ENCODE data around the gene OSBPL3.

OSBPL3 gene

DNA sequence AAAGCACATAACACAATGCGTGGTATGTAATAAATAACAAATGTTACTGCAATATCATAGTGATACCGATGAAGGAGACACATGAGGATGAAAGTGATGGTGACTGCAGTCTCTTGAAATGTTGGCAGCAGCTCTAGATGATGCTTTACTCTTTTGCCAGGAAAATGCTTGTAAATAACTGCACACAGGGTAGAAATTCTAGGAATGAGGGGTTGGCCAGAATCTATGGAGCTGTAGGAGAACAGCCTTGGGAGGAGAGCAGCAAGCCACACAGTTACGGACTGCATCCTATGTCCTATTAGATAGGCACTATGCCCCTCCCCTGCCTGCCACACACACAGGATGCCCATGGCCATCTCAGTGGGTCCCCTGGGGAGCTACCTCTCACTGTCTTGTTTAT is 125.1 kb downstream of the OSBPL3 start:
- no peak for DNase-seq

DNA sequence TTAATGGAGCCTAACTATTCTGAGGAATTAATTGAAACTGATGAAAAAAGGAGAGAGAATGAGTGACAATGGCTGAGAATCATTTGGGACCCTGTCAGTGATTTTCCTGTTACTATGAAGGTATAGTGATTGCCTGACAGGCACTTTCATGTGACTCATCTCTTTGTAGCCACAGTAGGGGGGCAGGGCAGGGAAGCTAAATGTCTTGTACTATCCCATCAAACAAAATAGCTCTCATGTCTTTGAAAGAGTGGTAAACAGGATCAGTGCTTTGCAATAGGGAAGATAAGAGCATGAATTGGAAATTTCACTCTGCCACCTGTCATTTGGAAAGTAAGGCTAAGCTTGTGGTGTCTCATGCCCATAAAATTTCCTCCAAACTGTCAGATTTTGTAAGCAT is 128.2 kb downstream of the OSBPL3 start:
- peak; percentile 47 for DNase-seq

DNA sequence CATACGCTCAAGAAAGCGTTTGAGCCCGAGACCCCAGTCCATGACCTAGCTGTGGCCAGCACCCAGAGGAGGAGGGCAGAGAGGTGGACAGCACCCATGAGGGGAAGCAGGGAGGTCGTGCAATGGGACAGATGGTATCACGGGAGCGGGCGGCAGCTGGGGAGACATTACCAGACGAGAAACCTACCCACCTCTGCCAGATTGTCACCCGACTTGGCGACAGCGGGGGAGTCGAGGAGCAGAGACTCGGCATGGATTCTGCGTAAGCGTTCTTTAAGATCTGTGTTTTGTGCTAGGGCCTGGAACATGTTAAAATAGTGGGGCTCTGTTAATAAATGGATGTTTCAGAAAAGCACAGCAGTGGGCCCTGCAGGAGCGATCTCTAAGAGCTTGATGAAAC is 131.1 kb downstream of the OSBPL3 start:
- no peak for DNase-seq

DNA sequence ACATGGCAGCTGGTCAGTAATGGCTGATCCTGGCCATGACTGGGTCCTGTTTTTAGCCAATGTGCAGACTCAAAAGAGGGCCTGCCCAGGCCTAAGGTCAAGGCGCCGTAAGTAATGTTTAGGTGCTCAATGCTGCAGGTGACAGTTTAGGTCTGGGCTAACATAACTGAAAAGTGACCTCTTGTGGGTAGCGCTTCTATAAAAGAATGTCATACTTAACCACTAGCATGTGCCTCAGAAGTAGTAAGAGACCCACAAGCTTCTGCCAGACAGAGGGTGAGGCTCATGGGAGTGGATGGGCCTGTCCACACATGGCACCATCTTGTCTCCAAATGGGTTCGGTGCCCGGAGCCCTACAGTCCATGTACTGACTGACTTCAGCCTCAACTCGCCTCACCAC is 132.2 kb downstream of the OSBPL3 start:
- DNase-seq: no peak

DNA sequence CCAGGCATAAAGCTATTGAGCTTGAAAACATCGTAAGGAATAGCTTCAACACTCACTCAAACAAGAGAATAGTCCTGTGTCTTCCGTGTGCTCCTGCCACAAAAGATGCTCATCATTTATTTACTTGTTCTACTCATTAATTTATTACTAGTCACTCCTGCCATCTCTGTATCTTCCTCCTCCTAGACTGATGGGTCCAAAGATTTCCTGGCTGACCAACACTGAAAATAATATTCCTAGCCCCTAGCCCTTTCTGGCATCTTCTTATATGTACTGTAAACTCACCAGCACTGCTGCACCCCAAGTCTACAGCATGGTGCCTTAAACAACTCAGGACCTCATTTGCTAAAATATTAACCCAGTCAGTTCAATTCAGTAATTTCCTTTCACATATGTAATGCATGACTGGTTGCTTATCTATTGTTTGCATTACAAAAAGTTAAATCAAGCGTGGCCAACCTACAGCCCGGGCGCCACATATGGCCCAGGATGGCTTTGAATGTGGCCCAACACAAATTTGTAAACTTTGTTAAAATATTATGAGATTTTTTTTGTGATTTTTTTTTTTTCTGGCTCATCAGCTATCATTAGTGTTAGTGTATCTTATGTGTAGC is 136.1 kb downstream of the OSBPL3 start:
- no peak for DNase-seq

DNA sequence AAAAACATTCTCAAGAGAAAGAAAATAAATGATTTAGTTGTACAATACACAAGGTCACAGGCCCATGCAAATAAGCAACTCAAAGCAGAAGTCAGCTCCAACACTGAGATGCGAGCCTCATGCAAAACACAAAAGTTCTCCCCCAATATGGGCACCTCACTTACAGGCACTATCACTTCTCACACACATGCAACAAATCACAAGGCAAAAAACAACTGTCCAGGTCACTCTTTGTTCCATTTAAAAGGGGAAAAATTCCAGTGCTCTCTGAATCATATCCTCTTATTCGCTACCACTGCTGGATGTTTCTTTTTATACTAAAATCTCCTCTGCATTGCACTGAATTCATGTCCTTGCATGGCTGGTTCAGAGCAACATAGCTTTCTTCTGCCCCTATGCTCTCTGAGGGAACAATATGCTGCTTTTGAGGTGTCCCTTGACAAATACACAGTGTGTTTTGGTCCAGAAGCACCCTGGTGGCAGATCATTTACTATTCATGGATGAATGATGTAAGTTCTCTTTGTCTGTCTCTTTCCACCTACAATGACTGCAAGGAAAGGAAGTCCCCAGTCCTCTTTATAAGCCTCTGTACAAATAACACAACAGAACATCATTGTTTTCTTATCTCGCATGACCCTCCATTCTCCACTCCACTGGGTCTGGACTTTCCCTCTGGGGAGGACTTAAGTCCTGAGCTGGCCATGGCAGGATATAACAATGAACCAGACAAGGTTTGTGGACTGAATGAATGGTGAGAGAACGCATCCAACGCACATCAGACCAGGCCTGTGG is 137.3 kb downstream of the OSBPL3 start:
- DNase-seq: no peak

DNA sequence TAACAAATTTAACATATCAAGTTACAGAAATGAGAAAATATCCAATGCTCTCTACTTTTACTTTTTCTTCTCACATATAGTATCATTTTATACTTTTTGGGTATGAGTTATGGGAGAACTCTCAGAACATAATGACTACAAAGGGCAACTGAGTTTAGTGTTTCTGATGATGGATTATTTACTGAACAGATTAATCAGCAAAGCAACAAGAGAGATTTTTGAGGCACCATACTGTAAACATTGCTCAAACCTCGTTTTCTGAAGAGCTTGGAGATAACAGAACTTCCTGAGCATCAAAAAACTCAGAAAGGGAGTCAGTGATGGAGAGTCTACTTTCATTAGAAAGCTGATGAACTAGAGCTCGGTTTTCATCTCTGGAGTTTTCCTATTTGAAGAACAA is 137.9 kb downstream of the OSBPL3 start:
- no peak for DNase-seq

DNA sequence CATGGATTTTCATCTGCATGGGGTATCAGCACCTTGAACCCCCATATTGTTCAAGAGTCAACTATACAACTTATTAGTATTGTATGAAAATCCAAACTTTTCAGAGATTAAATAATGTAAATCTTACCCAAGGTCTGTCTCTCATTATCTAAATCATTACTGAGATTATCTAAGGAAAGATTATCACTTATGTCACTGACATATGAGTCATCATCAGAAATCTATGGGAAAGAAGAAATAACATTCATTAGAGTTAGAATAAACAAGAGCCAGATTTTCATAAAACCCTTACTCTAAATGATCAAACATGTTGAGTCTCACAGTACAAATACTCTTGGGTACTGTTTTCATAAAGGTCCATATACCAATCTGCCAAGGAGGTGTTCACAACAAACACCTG is 139.4 kb downstream of the OSBPL3 start:
- DNase-seq: no peak

DNA sequence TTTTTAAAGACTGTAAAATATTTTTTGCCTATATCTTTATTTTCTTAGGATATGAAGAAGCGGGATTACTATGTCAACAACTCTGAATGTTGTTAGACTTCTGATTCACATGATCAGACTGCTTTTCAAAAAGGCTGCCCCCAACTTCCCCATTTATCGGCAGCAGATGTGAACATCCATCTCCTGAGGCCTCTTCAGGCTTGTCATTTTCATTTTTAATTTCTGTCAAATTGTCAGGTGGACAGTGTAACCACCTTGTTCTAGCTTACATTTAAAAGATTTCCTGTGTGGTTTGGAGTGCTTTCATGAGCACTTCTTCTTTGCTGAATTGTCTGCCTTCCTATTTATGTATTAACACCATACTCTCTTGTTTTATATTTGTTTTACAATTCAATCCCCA is 143.9 kb downstream of the OSBPL3 start:
- DNase-seq: no peak

DNA sequence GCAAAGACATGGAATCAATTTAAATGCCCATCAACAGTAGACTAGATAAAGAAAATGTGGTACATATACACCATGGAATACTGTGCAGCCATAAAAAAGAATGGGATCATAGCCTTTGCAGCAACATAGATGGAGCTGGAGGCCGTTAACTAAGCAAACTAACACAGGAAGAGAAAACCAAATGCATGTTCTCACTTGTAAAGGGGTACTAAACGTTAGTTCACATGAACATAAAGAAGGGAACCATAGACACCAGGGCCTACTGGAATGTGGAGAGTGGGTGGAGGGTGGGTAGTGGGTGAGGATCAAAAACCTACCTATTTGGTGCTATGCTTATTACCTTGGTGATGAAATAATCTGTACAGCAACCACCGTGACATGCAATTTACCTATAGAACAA is 144.3 kb downstream of the OSBPL3 start:
- no peak for DNase-seq

DNA sequence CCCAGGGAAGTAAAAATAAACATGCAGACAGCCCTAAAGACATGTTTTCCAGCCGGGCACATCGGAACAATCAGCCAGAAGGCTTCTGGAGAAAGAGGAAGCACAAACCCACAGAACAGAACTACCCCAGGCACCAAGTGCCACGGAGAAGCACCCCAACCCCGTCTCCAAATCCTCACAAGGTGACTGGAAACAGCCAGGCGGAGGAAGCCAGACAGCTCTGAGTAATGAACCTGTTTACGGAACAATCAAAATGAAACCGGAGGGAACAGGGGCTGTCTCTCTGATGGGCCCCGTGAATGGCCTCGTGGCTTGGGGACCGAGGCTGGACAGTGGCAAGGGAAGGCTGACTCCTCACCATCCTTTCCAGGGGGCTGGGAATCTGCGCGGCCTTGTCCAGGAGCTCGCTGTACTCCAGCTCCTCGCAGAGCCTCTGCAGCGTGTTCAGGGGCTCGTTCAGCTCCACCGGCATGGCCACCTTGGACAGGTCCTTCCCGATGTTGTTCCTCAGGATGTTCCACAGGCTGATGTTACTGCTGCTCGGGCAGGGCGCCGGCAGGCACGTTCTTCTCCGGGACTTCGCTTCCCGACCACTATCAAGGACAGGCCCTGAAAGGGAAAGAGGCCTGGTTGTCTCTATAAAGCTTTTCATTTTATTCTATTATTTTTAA is 145.7 kb downstream of the OSBPL3 start:
- DNase-seq: no peak

DNA sequence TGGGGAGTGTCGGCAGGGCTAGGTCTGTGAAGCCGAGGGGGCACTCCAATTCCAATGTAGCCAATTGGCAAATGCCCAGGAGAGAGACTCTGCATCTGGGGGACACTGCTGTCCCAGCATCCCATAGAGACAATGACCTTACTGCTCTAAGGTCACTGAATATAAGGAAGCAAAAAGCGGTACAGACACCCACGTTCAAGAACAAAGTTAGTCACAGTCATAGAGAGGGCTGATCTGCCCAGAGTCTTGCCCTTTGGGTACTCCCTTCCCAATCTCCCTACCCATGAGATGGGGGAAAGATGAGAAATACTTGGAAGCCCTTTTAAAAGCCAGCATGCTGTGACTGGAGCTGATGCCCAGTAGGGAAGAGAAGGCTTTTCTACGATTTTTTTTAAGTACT is 146.4 kb downstream of the OSBPL3 start:
- no peak for DNase-seq

DNA sequence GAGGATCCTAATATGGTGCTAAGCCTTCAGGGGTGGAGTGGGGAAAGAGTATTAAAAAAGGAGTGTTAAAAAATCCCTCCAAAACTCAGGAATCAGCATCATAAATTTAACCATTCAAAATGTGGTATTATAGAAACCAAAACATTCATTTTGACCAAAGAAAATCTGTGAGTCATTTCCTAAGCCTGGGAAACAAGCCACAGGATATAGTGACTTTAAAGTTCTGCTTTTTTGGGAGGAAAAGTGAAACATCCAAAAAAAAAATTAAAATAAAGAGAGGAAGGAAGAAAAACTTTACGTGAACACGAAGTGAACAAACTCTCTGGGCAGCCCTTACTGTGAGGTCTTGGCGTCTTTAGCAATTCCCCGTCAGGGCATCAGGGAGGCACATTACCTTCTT is 148.7 kb downstream of the OSBPL3 start:
- DNase-seq: peak; percentile 18

DNA sequence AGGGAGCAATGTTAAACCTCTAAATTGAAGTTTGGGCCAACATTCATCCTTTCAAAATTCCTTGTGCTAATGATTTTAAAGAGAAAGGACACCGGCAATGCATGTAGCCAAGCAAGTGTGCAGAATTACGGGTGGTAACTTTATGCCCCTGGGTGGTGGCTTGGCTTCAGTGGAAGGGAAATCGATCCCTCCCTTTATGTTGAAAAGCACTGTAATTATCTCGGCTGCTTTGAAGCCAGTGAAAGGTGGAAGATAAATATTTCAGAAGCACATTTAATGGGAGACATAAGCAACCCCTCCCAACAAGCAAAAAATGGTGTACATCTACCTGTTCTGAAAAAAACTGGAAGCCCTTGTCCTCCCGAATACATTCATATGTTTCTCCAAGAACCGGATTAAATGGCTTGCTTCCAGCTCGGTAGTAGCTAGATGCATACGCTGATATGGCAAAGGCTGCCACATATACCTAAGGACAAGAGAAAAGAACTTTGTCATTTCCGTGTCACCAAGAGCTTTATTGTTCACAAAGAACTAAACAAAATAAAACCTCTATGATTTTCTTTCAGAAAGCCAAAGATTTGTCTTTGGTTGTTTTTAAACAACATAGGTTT is 149.4 kb downstream of the OSBPL3 start:
- no peak for DNase-seq

DNA sequence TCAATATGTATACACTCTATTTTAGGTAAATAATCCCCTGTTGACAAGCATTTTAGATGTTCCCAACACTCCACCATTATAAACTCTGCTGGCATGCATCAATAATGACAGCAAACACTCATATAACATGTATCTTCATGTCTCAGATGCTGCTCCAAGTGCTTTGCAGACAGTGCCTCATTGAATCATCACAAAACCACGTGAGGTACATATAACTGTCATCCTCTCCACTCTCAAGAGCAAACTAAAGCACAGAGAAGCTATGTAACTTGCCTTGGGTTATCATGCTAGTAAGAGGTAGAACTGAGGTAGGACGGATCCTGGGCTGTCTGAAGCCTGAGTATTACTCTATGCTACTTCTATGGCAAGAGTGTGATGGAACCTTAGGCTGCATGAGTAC is 150.2 kb downstream of the OSBPL3 start:
- DNase-seq: peak; percentile 77

DNA sequence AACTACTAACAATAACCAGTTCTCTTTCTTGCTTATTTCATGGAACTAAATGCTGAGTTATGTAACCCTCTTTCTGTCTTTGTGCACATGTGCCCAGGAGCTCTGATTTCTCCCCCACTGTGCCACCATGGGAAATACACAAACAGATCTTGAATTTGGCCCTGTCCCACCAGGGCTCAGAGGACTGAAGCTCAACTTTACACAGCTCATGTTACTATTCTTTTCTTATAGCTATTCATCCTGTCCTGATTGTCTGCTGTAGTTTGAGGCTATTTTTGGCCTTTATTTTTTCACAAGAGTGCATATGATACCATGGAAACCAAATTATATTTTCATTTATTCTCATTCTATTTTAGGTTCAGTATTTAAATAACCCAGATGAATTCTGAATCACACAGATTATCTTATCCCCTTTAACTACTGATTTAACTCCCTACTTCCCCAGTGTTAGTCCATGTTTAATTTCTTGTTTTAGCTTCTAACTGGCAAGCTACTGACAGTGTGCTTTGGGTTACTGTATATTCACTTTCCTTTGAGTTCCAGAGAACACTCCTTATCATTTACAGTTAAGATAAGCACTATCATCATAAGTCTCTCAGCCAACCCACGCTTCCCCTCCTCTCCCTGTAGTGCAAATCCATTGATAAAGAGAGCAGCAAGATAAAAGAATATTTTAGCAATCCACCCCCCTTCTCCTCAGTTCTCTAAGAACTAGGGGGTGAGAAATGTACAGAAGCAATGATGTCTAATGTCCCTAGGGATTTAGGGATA is 150.9 kb downstream of the OSBPL3 start:
- DNase-seq: no peak

DNA sequence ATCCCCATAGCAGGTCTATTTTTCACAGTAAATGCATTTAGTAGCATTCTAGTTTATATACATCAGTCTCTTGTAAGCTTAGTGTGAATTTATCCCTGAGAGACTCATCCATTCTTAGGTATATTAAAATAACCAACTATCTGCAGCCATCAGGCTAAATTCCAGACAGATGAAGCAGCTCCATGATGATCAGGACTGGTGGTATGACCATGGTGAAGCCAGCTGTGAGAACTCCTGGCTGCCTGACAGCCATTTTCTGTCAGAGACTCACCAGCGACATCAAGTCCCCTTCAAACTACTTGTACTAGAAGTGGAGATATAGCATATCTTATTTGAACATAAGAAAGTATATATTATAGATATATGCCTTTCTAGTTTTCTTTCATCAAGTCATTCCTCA is 152.4 kb downstream of the OSBPL3 start:
- DNase-seq: no peak

DNA sequence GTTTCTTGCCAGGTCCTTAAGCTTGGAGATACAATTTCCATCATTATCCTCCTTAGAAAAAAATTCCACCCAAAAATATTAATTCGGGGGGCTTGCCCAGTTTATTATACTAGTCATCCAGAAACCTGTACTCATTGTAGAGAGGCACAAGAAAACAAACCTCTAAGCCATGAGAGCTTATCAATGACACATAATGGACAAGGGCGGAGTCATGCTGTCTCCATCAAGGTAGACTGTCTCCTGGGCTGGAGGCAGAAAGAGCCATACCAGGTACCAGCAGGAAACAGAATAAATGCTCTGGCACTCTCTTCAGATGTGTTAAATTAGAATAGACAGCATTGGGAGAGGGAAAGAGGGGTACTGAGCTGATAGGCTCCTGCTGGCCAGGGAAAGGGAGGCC is 153.0 kb downstream of the OSBPL3 start:
- peak; percentile 45 for DNase-seq

DNA sequence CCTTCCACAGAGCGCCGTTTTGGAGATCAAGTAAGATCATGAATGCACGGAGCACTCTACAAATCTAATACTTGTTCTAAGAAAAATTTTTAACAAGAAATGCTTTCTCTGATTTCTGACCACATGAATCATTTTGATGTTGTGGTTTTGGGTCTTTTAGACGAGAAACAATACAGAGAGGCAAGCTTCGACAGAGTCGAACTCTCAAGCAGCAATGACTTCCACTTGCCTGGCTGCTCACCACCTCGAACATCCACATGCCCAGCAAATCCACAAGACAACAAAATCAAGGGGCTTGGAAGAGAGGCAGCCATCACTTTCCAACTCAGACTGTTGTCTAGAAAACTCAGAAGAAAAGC is 153.3 kb downstream of the OSBPL3 start:
- peak; percentile 55 for DNase-seq

DNA sequence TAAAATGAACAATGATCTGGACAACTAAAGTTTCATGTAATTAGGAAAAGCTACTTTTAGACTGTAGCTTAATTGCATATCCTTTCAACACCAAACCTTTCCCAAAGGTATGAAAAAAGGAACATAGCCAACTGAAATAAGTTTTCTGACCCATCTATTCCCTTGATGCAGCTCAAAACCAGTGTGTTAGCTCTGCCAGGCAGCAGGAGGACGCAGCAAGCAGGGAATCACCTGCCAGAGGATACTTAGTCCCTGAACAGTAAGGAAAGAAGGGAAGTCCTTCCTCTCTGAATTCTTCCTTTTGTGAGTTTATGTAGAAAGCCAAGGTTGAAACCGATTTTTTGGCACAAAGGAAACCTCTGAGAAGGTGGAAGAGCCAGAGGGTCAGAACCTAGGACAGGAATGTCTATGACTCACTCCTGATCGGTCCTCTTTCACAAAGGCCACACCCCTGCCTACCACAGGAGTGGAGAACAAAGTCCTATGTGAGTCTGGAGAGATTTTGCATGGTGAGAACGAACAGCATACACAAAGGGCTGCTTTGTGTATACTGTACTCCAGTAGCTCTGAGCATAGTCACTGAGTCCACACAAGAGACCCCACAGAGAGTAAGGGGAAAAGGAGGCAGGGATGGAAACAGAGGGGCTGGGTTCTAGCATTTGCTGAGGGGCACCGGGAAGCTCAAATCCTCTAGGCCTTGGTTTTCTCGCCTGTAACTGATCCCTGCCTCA is 153.9 kb downstream of the OSBPL3 start:
- peak; percentile 26 for DNase-seq

DNA sequence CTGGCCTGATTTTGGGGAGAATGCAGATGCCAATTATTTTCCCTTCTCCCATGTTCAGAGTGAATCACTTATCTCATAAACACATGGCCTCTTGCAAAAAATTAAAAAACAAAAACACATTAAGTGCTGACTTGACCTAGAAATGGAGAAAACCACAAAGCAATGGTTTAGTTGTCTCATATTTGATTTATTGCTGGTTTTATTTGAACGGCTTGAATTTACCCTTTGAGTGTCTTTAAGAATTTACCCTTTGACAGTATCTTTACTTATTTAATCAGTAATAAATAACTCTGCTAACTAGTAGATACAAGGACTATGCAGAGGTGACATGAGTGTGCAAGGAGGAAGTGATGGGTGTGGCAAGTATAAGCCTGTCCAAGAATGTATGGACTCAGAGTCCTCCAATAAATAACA is 154.6 kb downstream of the OSBPL3 start:
- DNase-seq: no peak

DNA sequence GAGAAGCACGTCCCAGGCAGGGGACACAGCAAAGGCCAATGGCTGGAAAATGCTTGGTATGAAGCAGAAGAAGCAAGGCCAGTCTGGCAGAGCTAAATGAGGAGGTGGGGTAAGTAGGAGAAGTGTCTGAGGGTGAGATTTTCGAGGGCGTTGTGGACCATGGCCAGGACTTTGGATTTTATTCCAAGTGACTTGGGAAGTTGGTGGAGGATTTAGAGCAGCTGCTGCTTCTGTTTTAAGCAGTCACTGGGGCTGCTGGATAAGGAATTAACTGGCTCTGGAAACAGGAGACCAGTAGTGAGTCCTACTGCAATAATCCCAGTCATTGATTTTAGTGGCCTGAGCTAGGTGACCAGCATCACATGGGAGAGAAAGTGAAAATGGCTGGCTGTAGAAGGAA is 155.1 kb downstream of the OSBPL3 start:
- DNase-seq: no peak

All from activated CD4-positive, alpha-beta T cell treated with anti-CD3 and anti-CD28 coated beads, Interleukin-2, amount 50 U/mL, for 16 hours (primary cell).